RWPE1 (cell line): ENCODE measurements around the gene KCNA5.
A peak's percentile ranks its signal among the peaks of the same experiment; 100 is the strongest.

Source experiments
- CTCF ChIA-PET: fragments of 350-600 bp; sonication (Branson Sonifier 250); formaldehyde crosslinking; extraction: SDS; loops from one replicate; lab custom pipeline; 2021; lab: Yijun Ruan, JAX
- POLR2A ChIA-PET: fragments of 400-600 bp; formaldehyde crosslinking; extraction: SDS; loops from one replicate; lab custom pipeline; 2020; ENCODE audit warnings: antibody characterized with exemption; ENCODE audit not compliant: low non-redundant PET; lab: Yijun Ruan, JAX
- DNase-seq: peaks from one replicate; pipeline ENCODE4 v3.0.0; 2012; ENCODE audit warnings: low spot score
- H3K27ac ChIP-seq: fragments of 450-650 bp; 2 replicates; pipeline ENCODE4 v1.5.1; 2017
- TF ChIP-seq, protein P1 (sequence below): fragments of 450-650 bp; conservative IDR thresholded peaks from 2 replicates; pipeline ENCODE4 v1.5.1; 2017; ENCODE audit warnings: low read depth, mild to moderate bottlenecking

Gene KCNA5

DNA sequence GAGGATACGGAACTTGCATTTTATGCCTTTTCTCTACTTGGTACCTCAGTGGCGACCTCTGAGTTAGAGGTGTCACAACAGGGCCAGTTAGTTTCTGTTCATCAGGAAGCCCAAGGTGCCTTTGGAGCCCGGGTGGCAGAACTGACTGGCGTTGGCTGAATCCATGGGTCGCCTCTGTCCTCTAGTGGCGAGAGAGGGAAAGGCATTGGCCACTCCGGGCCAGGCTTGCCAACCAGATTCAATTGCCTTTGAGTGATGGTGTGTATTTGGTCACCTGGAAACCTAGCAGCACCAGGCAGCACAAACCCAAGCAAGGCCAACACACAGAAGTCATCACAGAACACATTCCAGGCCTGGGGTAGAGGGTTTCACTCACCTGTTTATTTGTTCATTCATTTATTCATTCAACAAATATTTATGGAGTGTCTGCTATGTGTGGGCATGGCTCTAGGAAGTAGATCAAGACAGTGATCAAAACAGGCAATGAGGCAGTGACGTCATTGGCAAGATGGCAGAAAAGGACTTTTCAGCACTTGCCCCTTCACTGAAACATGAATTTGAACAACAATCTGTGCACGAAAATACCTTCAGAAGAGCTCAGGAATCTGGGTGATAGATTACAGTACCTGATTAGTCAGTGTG lies 40.5 kb upstream of the KCNA5 start:
- POLR2A ChIA-PET, result interaction anchor here (0.7 kb wide), 1 partner anchor 17 kb away, joined by 3 read pairs; no protein-coding TSS in a partner anchor
- TF ChIP-seq, protein P1, sequence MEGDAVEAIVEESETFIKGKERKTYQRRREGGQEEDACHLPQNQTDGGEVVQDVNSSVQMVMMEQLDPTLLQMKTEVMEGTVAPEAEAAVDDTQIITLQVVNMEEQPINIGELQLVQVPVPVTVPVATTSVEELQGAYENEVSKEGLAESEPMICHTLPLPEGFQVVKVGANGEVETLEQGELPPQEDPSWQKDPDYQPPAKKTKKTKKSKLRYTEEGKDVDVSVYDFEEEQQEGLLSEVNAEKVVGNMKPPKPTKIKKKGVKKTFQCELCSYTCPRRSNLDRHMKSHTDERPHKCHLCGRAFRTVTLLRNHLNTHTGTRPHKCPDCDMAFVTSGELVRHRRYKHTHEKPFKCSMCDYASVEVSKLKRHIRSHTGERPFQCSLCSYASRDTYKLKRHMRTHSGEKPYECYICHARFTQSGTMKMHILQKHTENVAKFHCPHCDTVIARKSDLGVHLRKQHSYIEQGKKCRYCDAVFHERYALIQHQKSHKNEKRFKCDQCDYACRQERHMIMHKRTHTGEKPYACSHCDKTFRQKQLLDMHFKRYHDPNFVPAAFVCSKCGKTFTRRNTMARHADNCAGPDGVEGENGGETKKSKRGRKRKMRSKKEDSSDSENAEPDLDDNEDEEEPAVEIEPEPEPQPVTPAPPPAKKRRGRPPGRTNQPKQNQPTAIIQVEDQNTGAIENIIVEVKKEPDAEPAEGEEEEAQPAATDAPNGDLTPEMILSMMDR, result peak; percentile 58
- H3K27ac ChIP-seq, result no peak overlapping the region
- CTCF ChIA-PET, result interaction anchor here (0.6 to 1.9 kb wide), 4 partner anchors 77 to 148 kb away, joined by 3 to 7 read pairs (median 4); no protein-coding TSS in a partner anchor
- peak; percentile 52 for DNase-seq

DNA sequence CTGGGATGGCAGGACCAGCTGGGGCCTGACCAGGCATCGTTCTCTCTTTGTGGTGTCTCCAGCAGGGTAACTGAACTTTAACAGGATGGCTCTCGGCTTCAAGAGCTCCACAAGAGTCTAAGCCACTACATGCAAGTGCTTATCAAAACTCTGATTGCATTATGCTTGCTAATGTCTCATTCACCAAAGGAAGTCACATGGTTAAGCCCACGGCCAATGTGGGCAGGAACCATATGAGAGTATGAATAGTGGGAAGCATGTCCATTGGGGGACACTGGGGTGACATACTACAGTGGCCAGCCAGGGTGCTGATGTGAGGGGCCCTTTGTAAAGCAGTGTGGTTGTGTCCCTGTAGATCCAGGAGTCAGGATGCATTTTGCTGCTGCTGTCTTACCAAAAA lies 35.0 kb upstream of the KCNA5 start:
- ChIA-PET CTCF (no interaction called here), POLR2A (no interaction called here)
- TF ChIP-seq, protein P1, result no peak
- no peak for DNase-seq
- H3K27ac ChIP-seq, result no peak overlapping the region

DNA sequence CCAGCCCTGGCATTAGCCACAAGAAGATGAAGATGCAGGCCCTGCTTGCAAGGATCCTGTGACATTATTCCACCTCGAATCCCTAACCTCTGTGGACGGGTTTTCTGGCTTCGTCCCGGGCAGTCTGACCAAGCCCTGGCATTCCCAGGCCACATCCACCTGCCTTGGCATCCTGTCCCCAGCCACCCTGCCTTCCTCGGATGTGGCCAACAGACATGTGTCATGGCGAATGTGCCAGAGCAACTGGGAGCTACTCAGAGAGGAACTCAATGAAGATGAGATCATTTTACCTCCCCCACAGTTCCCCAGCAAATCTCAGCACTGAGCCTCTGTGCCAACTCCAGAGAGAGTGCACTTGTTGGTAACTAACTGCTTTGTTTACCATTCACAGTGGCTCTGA lies 33.5 kb upstream of the KCNA5 start:
- DNase-seq, result no peak
- ChIA-PET CTCF (no interaction called here), POLR2A (no interaction called here)
- no peak overlapping the region for H3K27ac ChIP-seq
- TF ChIP-seq, protein P1, result no peak

DNA sequence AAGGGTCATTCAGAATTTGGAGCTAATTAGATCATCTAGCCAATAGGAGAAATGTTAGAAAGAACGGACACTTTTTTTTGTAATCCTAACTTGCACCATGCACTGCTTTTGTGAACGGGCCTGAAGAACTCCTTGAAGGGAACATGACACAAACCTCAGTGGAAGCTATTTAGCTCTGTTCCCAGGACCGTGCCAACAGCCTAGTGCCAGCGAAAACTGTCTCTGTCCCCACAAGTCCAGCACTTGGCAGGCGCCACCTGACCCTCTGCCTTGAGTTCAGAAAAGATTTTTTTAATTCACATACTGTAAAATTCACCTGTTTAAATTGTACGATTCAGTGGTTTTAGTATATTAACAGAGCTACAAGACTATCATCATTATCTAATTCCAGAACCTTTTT lies 31.3 kb upstream of the KCNA5 start:
- POLR2A ChIA-PET, result no interaction called here

DNA sequence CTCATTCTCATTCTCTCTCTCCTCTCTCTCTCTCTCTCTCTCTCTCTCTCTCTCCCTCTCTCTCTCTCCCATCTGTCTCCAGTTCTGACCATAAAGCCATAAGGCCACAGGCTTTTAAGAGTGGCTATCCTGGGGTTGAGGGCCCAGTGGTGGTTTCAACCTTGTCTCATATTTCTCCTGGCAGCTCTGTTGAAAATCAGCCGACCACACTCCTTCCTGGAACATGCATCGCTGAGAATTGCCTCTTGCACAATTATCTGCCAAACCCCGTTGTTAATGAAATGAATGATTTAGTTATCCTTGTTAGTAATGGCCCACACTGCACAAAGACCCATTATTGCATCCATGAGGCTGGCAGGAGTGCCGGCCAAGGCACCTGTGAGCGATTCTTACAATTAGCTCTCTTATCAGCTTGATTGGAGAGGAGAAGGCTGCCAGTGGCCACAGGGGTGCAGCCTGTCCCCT lies 30.4 kb upstream of the KCNA5 start:
- POLR2A ChIA-PET, result no interaction called here
- no peak for DNase-seq
- CTCF ChIA-PET, result no interaction called here

More for the DNA sequence above, 31.3 kb upstream of the KCNA5 start:
- DNase-seq, result no peak
- CTCF ChIA-PET, result no interaction called here
- no peak overlapping the region for H3K27ac ChIP-seq
- TF ChIP-seq, protein P1, result no peak

DNA sequence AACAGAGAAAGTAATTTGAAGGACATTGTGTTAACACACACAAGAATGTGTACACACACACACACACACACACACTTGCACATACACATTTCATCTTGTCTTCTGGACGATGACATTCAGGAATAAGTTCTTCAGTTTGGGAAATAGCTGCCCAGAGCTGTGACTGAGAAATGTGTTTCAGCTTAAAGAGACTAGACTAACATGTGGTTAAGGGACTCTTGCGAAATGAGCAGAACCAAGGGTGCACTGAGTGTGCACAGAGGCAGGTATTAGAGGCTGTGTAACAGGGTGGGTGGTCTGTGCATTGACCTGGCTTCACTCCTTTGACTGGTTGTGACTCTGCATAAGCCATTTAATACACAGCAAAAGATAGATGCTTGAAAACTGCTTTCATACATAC lies 29.4 kb upstream of the KCNA5 start:
- TF ChIP-seq, protein P1, result no peak
- DNase-seq, result no peak
- POLR2A ChIA-PET, result no interaction called here
- CTCF ChIA-PET, result interaction anchor here (0.6 kb wide), 1 partner anchor 191 kb away, joined by 4 read pairs; no protein-coding TSS in a partner anchor
- H3K27ac ChIP-seq, result no peak overlapping the region

More for the DNA sequence above, 30.4 kb upstream of the KCNA5 start:
- no peak overlapping the region for H3K27ac ChIP-seq
- TF ChIP-seq, protein P1, result no peak
